AG04449 (cell line): ENCODE measurements around the gene MAP2K6.

Experiments
- CTCF ChIA-PET: fragments of 350-600 bp; formaldehyde crosslinking; extraction: SDS; loops from one replicate; lab custom pipeline; 2021; ENCODE audit warnings: antibody characterized with exemption; lab: Yijun Ruan, JAX
- POLR2A ChIA-PET: fragments of 400-600, 350-600 bp; formaldehyde crosslinking; extraction: SDS; loops from one replicate; lab custom pipeline; 2020; ENCODE audit warnings: antibody characterized with exemption, inconsistent platforms; lab: Yijun Ruan, JAX
- DNase-seq: peaks from one replicate; pipeline ENCODE4 v3.0.0-alpha.2; 2010; ENCODE audit warnings: low read depth, low spot score
- H3K4me3 ChIP-seq: 2 replicates; pipeline ENCODE4 v1.5.1; 2011; ENCODE audit warnings: low read depth, mild to moderate bottlenecking, control low read depth, low read length
- TF ChIP-seq, protein P1 (sequence below): IDR thresholded peaks from one replicate; pipeline ENCODE4 v1.5.1; 2011; ENCODE audit warnings: mild to moderate bottlenecking, moderate library complexity, low read length, control low read depth, inconsistent platforms; ENCODE audit not compliant: insufficient read depth; ENCODE audit errors: missing control alignments

MAP2K6 gene

DNA sequence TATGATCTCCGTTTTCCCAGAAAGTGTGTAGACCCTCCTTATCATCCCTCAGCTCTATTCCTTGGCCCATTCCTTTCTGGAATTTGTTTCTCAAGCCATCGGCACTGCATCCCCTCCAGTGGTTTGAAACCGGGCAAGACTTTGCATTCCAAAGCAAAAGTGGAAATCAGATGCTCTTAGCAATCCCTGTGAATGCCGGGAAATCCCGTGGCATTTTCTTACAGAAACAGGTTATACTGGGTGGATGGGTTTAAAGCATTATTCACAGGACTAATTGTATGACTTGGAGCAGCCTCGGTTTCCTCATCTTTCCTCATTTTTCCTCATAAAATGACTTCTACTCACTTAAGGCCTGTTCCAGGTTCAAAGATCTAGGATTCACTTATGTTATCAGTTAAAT is 52.0 kb downstream of the MAP2K6 start:
- no peak overlapping the region for H3K4me3 ChIP-seq
- TF ChIP-seq, protein P1, sequence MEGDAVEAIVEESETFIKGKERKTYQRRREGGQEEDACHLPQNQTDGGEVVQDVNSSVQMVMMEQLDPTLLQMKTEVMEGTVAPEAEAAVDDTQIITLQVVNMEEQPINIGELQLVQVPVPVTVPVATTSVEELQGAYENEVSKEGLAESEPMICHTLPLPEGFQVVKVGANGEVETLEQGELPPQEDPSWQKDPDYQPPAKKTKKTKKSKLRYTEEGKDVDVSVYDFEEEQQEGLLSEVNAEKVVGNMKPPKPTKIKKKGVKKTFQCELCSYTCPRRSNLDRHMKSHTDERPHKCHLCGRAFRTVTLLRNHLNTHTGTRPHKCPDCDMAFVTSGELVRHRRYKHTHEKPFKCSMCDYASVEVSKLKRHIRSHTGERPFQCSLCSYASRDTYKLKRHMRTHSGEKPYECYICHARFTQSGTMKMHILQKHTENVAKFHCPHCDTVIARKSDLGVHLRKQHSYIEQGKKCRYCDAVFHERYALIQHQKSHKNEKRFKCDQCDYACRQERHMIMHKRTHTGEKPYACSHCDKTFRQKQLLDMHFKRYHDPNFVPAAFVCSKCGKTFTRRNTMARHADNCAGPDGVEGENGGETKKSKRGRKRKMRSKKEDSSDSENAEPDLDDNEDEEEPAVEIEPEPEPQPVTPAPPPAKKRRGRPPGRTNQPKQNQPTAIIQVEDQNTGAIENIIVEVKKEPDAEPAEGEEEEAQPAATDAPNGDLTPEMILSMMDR = no peak
- POLR2A ChIA-PET = no interaction called here
- DNase-seq = no peak
- CTCF ChIA-PET = no interaction called here

DNA sequence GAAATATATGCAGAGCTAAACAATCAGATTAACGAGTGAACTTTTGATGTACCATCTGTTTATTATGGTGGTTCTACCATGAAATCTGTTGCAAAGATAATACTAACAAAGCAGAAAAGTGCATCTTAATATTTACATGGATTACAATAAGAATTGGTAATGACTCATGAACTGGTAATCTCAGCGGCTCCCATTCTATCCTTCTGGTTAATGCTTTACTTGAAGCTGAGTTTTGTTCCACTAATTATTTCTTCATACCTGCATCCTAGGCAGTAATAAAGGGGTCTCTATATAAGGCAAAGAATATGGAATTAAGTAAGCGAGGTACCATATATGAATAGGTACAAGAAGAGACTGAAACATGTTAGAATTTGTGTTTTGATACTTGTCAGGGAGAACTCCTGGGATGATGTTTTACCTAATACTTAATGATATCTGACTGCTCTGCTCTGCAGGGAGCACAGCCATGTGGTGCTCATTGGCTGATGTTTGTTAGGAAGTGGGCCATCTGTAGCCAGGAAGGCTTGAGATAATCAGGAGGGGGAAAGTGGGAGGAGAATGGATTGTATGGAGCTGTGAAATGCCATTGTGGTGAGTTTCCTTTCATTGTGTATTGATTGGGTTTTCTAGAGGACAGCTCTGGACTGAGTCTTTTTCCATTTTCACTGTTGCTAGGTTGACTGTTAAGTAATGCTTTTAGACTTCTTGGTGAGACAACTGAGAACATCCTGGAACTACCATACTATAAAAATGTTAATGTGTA is 52.6 kb downstream of the MAP2K6 start:
- no peak for DNase-seq
- POLR2A ChIA-PET = no interaction called here
- CTCF ChIA-PET = no interaction called here

DNA sequence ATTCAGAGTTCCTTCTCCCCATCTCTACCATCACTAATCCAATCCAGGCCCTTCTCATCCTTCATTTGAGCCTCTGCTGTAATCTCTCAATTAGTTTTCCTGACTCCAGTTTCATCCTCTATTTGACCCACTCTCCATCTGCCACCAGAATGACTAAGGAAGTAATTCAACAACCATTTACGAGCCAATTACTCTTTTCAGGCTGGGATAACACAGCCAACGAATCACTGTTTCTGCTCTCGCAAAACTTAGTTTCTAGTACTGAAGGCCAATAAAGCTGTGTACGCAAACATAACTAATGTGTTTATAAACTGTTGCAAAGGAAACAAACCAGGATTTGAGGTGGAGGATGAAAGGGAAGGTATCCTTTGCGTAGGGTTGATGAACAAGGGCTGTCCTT is 53.7 kb downstream of the MAP2K6 start:
- DNase-seq = no peak
- CTCF ChIA-PET = no interaction called here
- no peak overlapping the region for H3K4me3 ChIP-seq
- POLR2A ChIA-PET = no interaction called here
- TF ChIP-seq, protein P1 = no peak

More for the DNA sequence above, 52.6 kb downstream of the MAP2K6 start:
- TF ChIP-seq, protein P1 = no peak
- H3K4me3 ChIP-seq = no peak overlapping the region

DNA sequence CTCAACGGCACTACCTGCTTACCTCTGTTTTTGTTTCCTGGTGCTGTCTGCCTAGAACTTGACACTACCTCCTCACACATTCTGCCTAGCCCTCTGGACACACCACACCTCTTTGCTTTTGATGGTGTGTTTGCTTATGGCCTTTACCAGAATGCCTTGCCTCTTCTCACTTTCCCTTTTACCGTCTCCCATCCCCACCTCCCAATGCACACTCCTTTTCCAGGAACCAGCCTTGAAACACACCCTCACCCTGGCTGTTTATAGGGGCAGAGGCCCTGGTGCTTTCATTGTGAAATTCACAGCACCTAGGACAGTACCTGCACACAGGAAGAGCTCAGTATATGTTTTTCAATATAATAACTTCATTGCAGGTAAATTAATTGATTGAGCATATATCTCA is 56.2 kb downstream of the MAP2K6 start:
- TF ChIP-seq, protein P1 = no peak
- no peak overlapping the region for H3K4me3 ChIP-seq
- DNase-seq = no peak
- POLR2A ChIA-PET = no interaction called here
- CTCF ChIA-PET = no interaction called here

DNA sequence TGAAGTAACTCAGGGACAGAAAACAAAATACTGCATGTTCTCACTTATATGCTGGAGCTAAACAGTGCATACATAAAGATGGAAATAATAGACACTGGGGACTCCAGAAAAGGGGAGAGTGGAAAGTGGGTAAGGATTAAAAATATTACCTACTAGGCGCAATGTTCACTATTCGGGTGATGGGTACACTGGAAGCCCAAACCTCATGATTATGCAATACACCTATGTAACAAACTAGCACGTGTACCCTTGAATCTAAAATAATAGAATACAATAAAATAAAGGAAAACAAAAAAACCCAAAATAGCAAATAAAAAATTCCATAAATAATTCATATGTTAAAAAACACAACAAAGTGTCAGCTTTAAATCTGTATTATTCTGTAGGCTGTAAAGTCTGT is 56.9 kb downstream of the MAP2K6 start:
- no peak for DNase-seq
- no peak overlapping the region for H3K4me3 ChIP-seq
- ChIA-PET CTCF (interaction anchor here (0.7 kb wide), 1 partner anchor 54 kb away, joined by 3 read pairs; no protein-coding TSS in a partner anchor), POLR2A (no interaction called here)
- TF ChIP-seq, protein P1 = no peak

DNA sequence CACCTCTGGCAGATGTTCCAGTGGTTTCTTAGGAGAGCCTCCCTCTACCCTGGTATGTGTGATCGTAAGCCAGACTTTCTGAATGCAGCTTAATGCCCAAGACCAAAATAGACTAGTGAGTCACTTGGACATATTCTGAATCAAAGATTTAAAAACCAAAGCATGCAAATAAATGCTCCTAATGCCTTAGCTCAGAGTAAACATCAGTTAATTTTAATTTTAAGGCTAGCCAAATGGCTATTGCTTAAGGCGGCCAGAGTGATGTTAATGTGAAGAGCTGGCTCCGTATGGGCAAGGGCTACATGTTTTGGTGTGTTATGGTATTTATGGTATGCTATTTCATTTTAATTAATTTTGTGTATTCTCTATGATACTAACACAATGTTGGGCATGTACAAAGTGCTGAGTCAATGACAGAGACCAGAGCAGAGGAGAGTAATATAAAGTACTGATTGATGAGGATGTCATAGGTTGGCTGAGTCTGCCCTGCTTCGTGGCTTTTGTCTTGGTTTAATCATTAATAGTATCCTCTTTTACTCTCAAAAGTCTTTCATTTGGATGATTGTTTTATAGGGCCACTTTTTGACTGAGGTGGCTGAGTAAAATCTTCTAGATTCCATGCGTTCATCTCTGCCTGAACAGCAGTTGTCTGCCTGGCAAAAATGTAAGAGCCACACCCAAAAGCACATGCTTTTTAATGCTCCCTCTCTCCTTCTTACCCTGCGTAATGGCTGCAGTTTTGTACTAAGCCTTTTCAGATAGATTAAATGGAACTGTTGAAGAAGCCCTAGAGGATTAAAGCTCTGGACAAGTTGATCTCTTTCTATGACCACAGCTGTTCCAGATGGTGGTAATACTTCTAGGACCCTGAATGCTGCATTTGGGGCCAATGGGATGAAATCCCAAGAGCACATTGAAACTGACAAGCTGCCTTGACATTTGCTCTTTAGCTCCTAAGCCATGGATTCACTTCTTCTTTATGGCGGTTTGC is 59.6 kb downstream of the MAP2K6 start:
- H3K4me3 ChIP-seq = no peak overlapping the region
- TF ChIP-seq, protein P1 = no peak
- CTCF ChIA-PET = no interaction called here
- DNase-seq = no peak
- POLR2A ChIA-PET = no interaction called here
